Endothelial cell of umbilical vein (primary cell): ENCODE measurements around the gene CKB. TPM values are rescaled to one million over a fixed set of nuclear protein-coding genes. Genes with fewer than 3 reads are reported as not detected.

ENCODE experiments used
- BruUV-seq: library from RNA; stranded (reverse); fragments of 400-500 nt; replicated peaks from 2 replicates; lab custom pipeline; 2021; lab: Mats Ljungman, UMichigan
- CTCF ChIA-PET: fragments of 300-600, 350-600 bp; sonication (Branson Sonifier 250); formaldehyde crosslinking; loops from one replicate; lab custom pipeline; 2021; ENCODE audit warnings: antibody characterized with exemption, inconsistent platforms; lab: Charles Lee
- POLR2A ChIA-PET: fragments of 300-600, 350-600 bp; sonication (Branson Sonifier 250); formaldehyde crosslinking; loops from one replicate; lab custom pipeline; 2021; ENCODE audit warnings: antibody characterized with exemption, inconsistent platforms; lab: Charles Lee
- DNase-seq: peaks from one replicate; pipeline ENCODE4 v3.0.0-alpha.2; 2011; ENCODE audit warnings: low read depth, low spot score
- FAIRE-seq: peaks from 2 replicates; lab custom pipeline; 2011; peaks lifted over from hg19 to GRCh38; lab: Jason Lieb, UNC
- H2AFZ ChIP-seq: 2 replicates; pipeline ENCODE4 v1.6.0; 2012; ENCODE audit warnings: low read depth, low read length, control low read depth, inconsistent platforms
- H3K27ac ChIP-seq: 2 replicates; pipeline ENCODE4 v1.5.1; 2011; ENCODE audit warnings: low read depth, mild to moderate bottlenecking, control low read depth, low read length, moderate library complexity; ENCODE audit not compliant: insufficient read depth
- H3K27me3 ChIP-seq, 2 experiments: 2 replicates each; pipeline versions ENCODE4 v1.6.0 to v1.6.1; 2011; ENCODE audit warnings: low read length in 2 of 2, mixed read lengths in 1 of 2; ENCODE audit not compliant: control insufficient read depth in 2 of 2, insufficient read depth in 2 of 2
- H3K36me3 ChIP-seq, 2 experiments: 2 replicates in 1 of 2; 3 replicates in 1 of 2; pipeline ENCODE4 v1.5.1; 2011; ENCODE audit warnings: low read length in 2 of 2, mild to moderate bottlenecking in 1 of 2, moderate library complexity in 1 of 2; ENCODE audit not compliant: control insufficient read depth in 2 of 2, insufficient read depth in 2 of 2; ENCODE audit errors: extremely low read depth in 1 of 2
- H3K4me1 ChIP-seq: 3 replicates; pipeline ENCODE4 v1.5.1; 2011; ENCODE audit warnings: mild to moderate bottlenecking, low read length; ENCODE audit not compliant: control insufficient read depth, insufficient read depth; ENCODE audit errors: extremely low read depth
- H3K4me2 ChIP-seq: 2 replicates; pipeline ENCODE4 v1.6.1; 2011; ENCODE audit warnings: low read length, control low read depth, mixed read lengths; ENCODE audit not compliant: insufficient read depth
- H3K4me3 ChIP-seq, 3 experiments: fragments of 200-600 bp in 1 of 3; sonication (generic), shearing (Covaris generic) in 1 of 3; replicated peaks in 1 of 3; 2 replicates each; pipeline ENCODE4 v1.5.1; 2011 to 2016; ENCODE audit warnings: control low read depth in 3 of 3, low read length in 3 of 3, mild to moderate bottlenecking in 2 of 3, inconsistent platforms in 1 of 3, low read depth in 1 of 3, moderate library complexity in 1 of 3; ENCODE audit not compliant: insufficient read depth in 1 of 3
- H3K79me2 ChIP-seq: 2 replicates; pipeline ENCODE4 v1.6.0; 2012; ENCODE audit warnings: low read length, inconsistent platforms; ENCODE audit not compliant: control insufficient read depth, insufficient read depth
- H3K9ac ChIP-seq: replicated peaks from 2 replicates; pipeline ENCODE3; 2011; ENCODE audit warnings: low read length, control low read depth; ENCODE audit not compliant: insufficient read depth; ENCODE audit errors: extremely low read depth
- H3K9me1 ChIP-seq: replicated peaks from 3 replicates; pipeline ENCODE4 v1.6.0; 2011; ENCODE audit warnings: mild to moderate bottlenecking, low read length; ENCODE audit not compliant: control insufficient read depth, insufficient read depth; ENCODE audit errors: extremely low read depth
- H3K9me3 ChIP-seq: replicated peaks from 2 replicates; pipeline ENCODE4 v1.5.1; 2012; ENCODE audit warnings: low read length, inconsistent platforms; ENCODE audit not compliant: control insufficient read depth, insufficient read depth
- H4K20me1 ChIP-seq: replicated peaks from 2 replicates; pipeline ENCODE3; 2011; ENCODE audit warnings: mild to moderate bottlenecking, low read length; ENCODE audit not compliant: control insufficient read depth, insufficient read depth; ENCODE audit errors: extremely low read depth
- CTCF ChIP-seq, 2 donors: IDR thresholded peaks; 1 replicate in 1 of 2; 2 replicates in 1 of 2; pipeline ENCODE4 v1.5.1; 2011; ENCODE audit warnings: low read length in 2 of 2, mild to moderate bottlenecking in 2 of 2, moderate library complexity in 2 of 2, control low read depth in 1 of 2, inconsistent platforms in 1 of 2, low read depth in 1 of 2; ENCODE audit not compliant: insufficient read depth in 1 of 2; ENCODE audit errors: extremely low read depth in 1 of 2
- EZH2 ChIP-seq: IDR thresholded peaks from 2 replicates; pipeline ENCODE4 v1.6.1; 2012; ENCODE audit warnings: borderline replicate concordance, low read depth, mild to moderate bottlenecking, moderate library complexity, low read length, inconsistent platforms; ENCODE audit not compliant: severe bottlenecking
- FOS ChIP-seq: IDR thresholded peaks from 2 replicates; pipeline ENCODE4 v1.6.1; 2011; ENCODE audit warnings: mild to moderate bottlenecking, low read length, moderate library complexity, borderline replicate concordance; ENCODE audit not compliant: insufficient read depth
- GATA2 ChIP-seq: IDR thresholded peaks from 2 replicates; pipeline ENCODE4 v1.7.0; 2011; ENCODE audit warnings: low read depth, mild to moderate bottlenecking, moderate library complexity, mixed read lengths, low read length; ENCODE audit not compliant: insufficient read length, insufficient read depth
- JUN ChIP-seq: IDR thresholded peaks from 2 replicates; pipeline ENCODE4 v1.6.1; 2011; ENCODE audit warnings: borderline replicate concordance, low read depth; ENCODE audit not compliant: insufficient read length, insufficient read depth
- MAX ChIP-seq: IDR thresholded peaks from 2 replicates; pipeline ENCODE4 v1.6.1; 2011; ENCODE audit not compliant: insufficient read depth, insufficient read length
- MYC ChIP-seq: IDR thresholded peaks from one replicate; pipeline ENCODE4 v1.6.1; 2011; ENCODE audit warnings: mild to moderate bottlenecking, low read depth, low read length
- POLR2A ChIP-seq: IDR thresholded peaks from 2 replicates; pipeline ENCODE4 v1.6.1; 2012; ENCODE audit warnings: low read depth, mild to moderate bottlenecking, control low read depth, low read length
- POLR2AphosphoS5 ChIP-seq: IDR thresholded peaks from 2 replicates; pipeline ENCODE4 v1.6.1; 2012; ENCODE audit warnings: low read depth, mild to moderate bottlenecking, control low read depth, low read length, moderate library complexity; ENCODE audit not compliant: insufficient read depth
- dilution Hi-C: fragments of 300-500 bp; cut with MboI; formaldehyde crosslinking; loops from one replicate; pipeline ENCODE4 v1.15.0; 2019; ENCODE audit warnings: low sequenced_read_pairs; ENCODE audit not compliant: extremely low pct_ligation_motif_present
- intact Hi-C: fragments of 100-400 bp; cut with micrococcal nuclease; formaldehyde crosslinking; loops from one replicate; pipeline ENCODE4 v1.10.0; 2022
- polyA plus RNA-seq, 4 experiments: library from polyadenylated mRNA; depleted of rRNA in 3 of 4; stranded (reverse) in 3 of 4; unstranded in 1 of 4; fragments of >200 nt; gene quantifications; 2 replicates each; pipeline versions ENCODE4 v1.2.1 to v1.2.3, GENCODE V29; 2011 to 2012; ENCODE audit warnings: missing spikeins in 1 of 4
- total RNA-seq: library from RNA; stranded (reverse); gene quantifications from 2 replicates; pipeline ENCODE4 v1.2.3, GENCODE V29; 2021

Gene CKB
- total and polyA plus RNA-seq, 2 donors (not counting 3 experiments of a cell fraction or from before 2014, with no cell fraction given) = 4.0 to 6.9 TPM

GRCh38 chr14:103541709-103542604 is 19.3 kb upstream of the CKB start:
- no peaks in the 10 kb centered on the region for H3K9me3 ChIP-seq
- FAIRE-seq = no peak

More at GRCh38 chr14:103541709-103542604, 19.3 kb upstream of the CKB start:
- CTCF ChIA-PET = interaction anchor here (1.1 to 14.4 kb wide), 4 partner anchors 20 to 437 kb away, joined by 3 to 209 read pairs (median 8); partner anchors contain the start of genes BAG5 and CKB
- BruUV-seq = no TSS peak
- TF ChIP-seq POLR2AphosphoS5 (no peak), FOS (no peak), GATA2 (no peak), JUN (no peak), POLR2A (no peak), CTCF (IDR thresholded peaks at IDR 0.05; ENCODE audit: extremely low read depth in 1 of 2, insufficient read depth in 1 of 2, low read depth in 1 of 2, low read length in 2 of 2) (no peak), EZH2 (no peak), MYC (no peak), MAX (no peak)
- Histone ChIP-seq H3K27ac (no peak overlapping the region), H3K4me1 (no peaks in the 10 kb centered on the region), H3K79me2 (no peaks in the 10 kb centered on the region), H3K36me3 (no peaks in the 10 kb centered on the region), H4K20me1 (no peaks in the 10 kb centered on the region), H3K9me1 (no peaks in the 10 kb centered on the region), H3K4me2 (no peak overlapping the region), H3K27me3 (no peaks in the 10 kb centered on the region), H3K4me3 (no peak overlapping the region), H3K9ac (no peak overlapping the region), H2AFZ (no peak overlapping the region)
- intact Hi-C loops (no loop called here), dilution Hi-C loops (no loop called here)
- DNase-seq = no peak
- POLR2A ChIA-PET = no interaction called here
